ENCODE data around the gene TMEM30B. TPM values are rescaled to one million over a fixed set of nuclear protein-coding genes. Genes with fewer than 3 reads are reported as not detected.

The TMEM30B gene
- total and polyA plus RNA-seq, 2 of the 8 experiments (the other 6 are each of a cell fraction or from before 2014, with no cell fraction given) = 11.2 to 18.7 TPM

- FAIRE-seq = no peak
- POLR2A ChIA-PET (ENCODE audit: partially characterized antibody) = interaction anchor here (0.5 kb wide), 1 partner anchor 732 kb away, joined by 3 read pairs; no protein-coding TSS in a partner anchor
- TF ChIP-seq EGR1 (IDR thresholded peaks at IDR 0.05; ENCODE audit: borderline replicate concordance, low read depth, low read length) = no peak
- no peak for TF ChIP-seq NRF1 (IDR thresholded peaks at IDR 0.05; ENCODE audit: low read depth, low read length)
- TF ChIP-seq CBX8 (IDR thresholded peaks at IDR 0.05; ENCODE audit: borderline replicate concordance, low read depth, low read length) = no peak
- no peak for TF ChIP-seq KDM1A (IDR thresholded peaks at IDR 0.05; ENCODE audit: borderline replicate concordance, low read length)
- no peak for TF ChIP-seq EZH2 (IDR thresholded peaks at IDR 0.05; ENCODE audit: low read depth, low read length, severe bottlenecking)
- TF ChIP-seq MAX (IDR thresholded peaks at IDR 0.05) = no peak
- TF ChIP-seq SIX5 (IDR thresholded peaks at IDR 0.05; ENCODE audit: low read depth, low read length) = no peak
- no peak for TF ChIP-seq POLR2A (IDR thresholded peaks at IDR 0.05; ENCODE audit: control extremely low read depth in 1 of 2, low read depth in 2 of 2, low read length in 2 of 2)
- no peak for TF ChIP-seq KDM4A (IDR thresholded peaks at IDR 0.05; ENCODE audit: low read depth, low read length, severe bottlenecking)
- no peak for TF ChIP-seq JUND (IDR thresholded peaks at IDR 0.05; ENCODE audit: low read length)
- no peak for TF ChIP-seq RAD21 (IDR thresholded peaks at IDR 0.05 in 1 of 2, conservative IDR thresholded peaks at IDR 0.05 in 1 of 2; ENCODE audit: low read depth in 2 of 2, low read length in 2 of 2)
- no peak for TF ChIP-seq SUZ12 (IDR thresholded peaks at IDR 0.05; ENCODE audit: low read length)
- no peak for TF ChIP-seq SP4 (IDR thresholded peaks at IDR 0.05; ENCODE audit: low read length)
- TF ChIP-seq CHD1 (IDR thresholded peaks at IDR 0.05; ENCODE audit: low read depth, low read length) = no peak
Measured at GRCh38 chr14:61285364-61285763, 4.2 kb upstream of the TMEM30B start.

More at GRCh38 chr14:61285364-61285763, 4.2 kb upstream of the TMEM30B start:
- H2BK5ac ChIP-seq (ENCODE audit: low read depth, low read length) = no peak overlapping the region
- no peak overlapping the region for H2AK5ac ChIP-seq (ENCODE audit: low read depth, low read length)
- no peak overlapping the region for H3K56ac ChIP-seq (replicated peaks; ENCODE audit: insufficient read length, low read depth, low read length)
- H3K79me2 ChIP-seq (ENCODE audit: control insufficient read depth in 1 of 2, insufficient read depth in 2 of 2, low read length in 2 of 2) = no peaks in the 10 kb centered on the region
- H2AFZ ChIP-seq (ENCODE audit: low read length) = 0 out of 2 replicates have a peak overlapping the region, but pooled peaks have one; percentile 45
- H3K27me3 ChIP-seq (replicated peaks in 1 of 4; ENCODE audit: control insufficient read depth in 3 of 4, extremely low read depth in 1 of 4, insufficient read depth in 3 of 4, low read length in 3 of 4) = peaks cover 0 to 7% (median 3%) of the 10 kb centered on the region in 4 experiments; a peak in 5 of 7 replicates
- WGBS, 2 experiments (ENCODE audit: extremely low coverage in 1 of 2, insufficient coverage in 1 of 2, insufficient read length in 1 of 2, insufficient replicate concordance in 2 of 2, low coverage in 1 of 2, low lambda C conversion rate in 2 of 2, missing lambda C conversion rate in 1 of 2) = 76% methylated on average over 4 of the region's 4 CpGs; no CpG with 5 or more reads in 1 of the 2 experiments
- no peak overlapping the region for H3K27ac ChIP-seq (ENCODE audit: low read depth, low read length)
- peaks cover 5% of the 10 kb centered on the region; the same call in 1 of the 2 replicates for H3K23me2 ChIP-seq (ENCODE audit: low read depth, low read length)
- no peak overlapping the region for H2BK20ac ChIP-seq (ENCODE audit: low read length)
- H4K5ac ChIP-seq (ENCODE audit: insufficient read length, low read depth, low read length) = no peak overlapping the region
- H3K4me2 ChIP-seq (ENCODE audit: insufficient read depth in 1 of 2, low read depth in 2 of 2, low read length in 2 of 2) = no peak overlapping the region
- H3K4me3 ChIP-seq (ENCODE audit: extremely low read depth in 1 of 4, insufficient read depth in 2 of 4, low read depth in 3 of 4, low read length in 4 of 4) = no peak overlapping the region
- no peak overlapping the region for H3K4ac ChIP-seq (replicated peaks; ENCODE audit: insufficient read length, low read depth, low read length)
- H4K8ac ChIP-seq (ENCODE audit: extremely low read depth, insufficient read depth, low read length) = no peak overlapping the region
- no peak overlapping the region for H3K23ac ChIP-seq (ENCODE audit: insufficient read length)
- no peak for DNase-seq (ENCODE audit: low read depth in 1 of 2, low spot score in 2 of 2)
- no peaks in the 10 kb centered on the region for H3K9me3 ChIP-seq (ENCODE audit: insufficient read depth in 2 of 2, low read depth in 1 of 2, low read length in 1 of 2)
- CTCF ChIA-PET (ENCODE audit: partially characterized antibody) = interaction anchor here (0.5 to 7.0 kb wide), 23 partner anchors 11 to 824 kb away, joined by 3 to 52 read pairs (median 4); no protein-coding TSS in a partner anchor
- H3K36me3 ChIP-seq (ENCODE audit: control insufficient read depth in 2 of 4, insufficient read depth in 4 of 4, low read length in 3 of 4) = no peaks in the 10 kb centered on the region
- no peak overlapping the region for H3K9ac ChIP-seq (replicated peaks in 1 of 4; ENCODE audit: extremely low read depth in 1 of 4, low read depth in 3 of 4, low read length in 3 of 4)
- H3K18ac ChIP-seq (ENCODE audit: extremely low read depth, low read length) = no peak overlapping the region
- no peak overlapping the region for H4K91ac ChIP-seq (replicated peaks; ENCODE audit: insufficient read length, low read length)
- H2BK15ac ChIP-seq (ENCODE audit: low read length) = no peak overlapping the region
- peaks cover 0 to under 1% of the 10 kb centered on the region in 2 experiments for H4K20me1 ChIP-seq (replicated peaks in 1 of 2; ENCODE audit: control insufficient read depth in 1 of 2, insufficient read depth in 2 of 2, low read length in 2 of 2)
- H2BK120ac ChIP-seq (replicated peaks; ENCODE audit: low read depth, low read length) = no peak overlapping the region
- H2BK12ac ChIP-seq (ENCODE audit: low read depth, low read length) = no peak overlapping the region
- H3K14ac ChIP-seq (ENCODE audit: insufficient read length) = no peak overlapping the region
- no peaks in the 10 kb centered on the region; a peak in 1 of 7 replicates for H3K4me1 ChIP-seq (replicated peaks in 1 of 4; ENCODE audit: control insufficient read depth in 3 of 4, insufficient read depth in 4 of 4, low read length in 3 of 4)
- no peaks in the 10 kb centered on the region for H3K79me1 ChIP-seq (ENCODE audit: low read depth, low read length)

Data from H1 (cell line).